PC-3 (cell line): ENCODE results near the gene PCDH9. TPM values are rescaled to one million over a fixed set of nuclear protein-coding genes. Genes with fewer than 3 reads are reported as not detected.

Experiments
- ATAC-seq: fragments of 200-7000 bp; cut with Tn5 transposase; 2 replicates; pipeline ENCODE4 v1.9.1; 2020; ENCODE audit warnings: mild to moderate bottlenecking, moderate library complexity
- BruUV-seq: library from RNA; stranded (reverse); fragments of 400-500 nt; replicated peaks from 2 replicates; lab custom pipeline; 2021; lab: Mats Ljungman, UMichigan
- CTCF ChIA-PET: fragments of 300-600 bp; sonication (Branson Sonifier 250); formaldehyde crosslinking; loops from one replicate; lab custom pipeline; 2022; ENCODE audit warnings: antibody characterized with exemption; lab: Charles Lee
- POLR2A ChIA-PET: fragments of 300-600 bp; sonication (Branson Sonifier 250); formaldehyde crosslinking; loops from one replicate; lab custom pipeline; 2022; ENCODE audit warnings: antibody characterized with exemption; ENCODE audit not compliant: unreplicated experiment; lab: Charles Lee
- DNase-seq: peaks from one replicate; pipeline ENCODE4 v3.0.0-alpha.2; 2015
- H2AFZ ChIP-seq: fragments of 300-600 bp; sonication (generic); 2 replicates; pipeline ENCODE4 v1.6.0; 2016; ENCODE audit warnings: antibody characterized with exemption, low read length
- H3F3A ChIP-seq: fragments of 300-600 bp; sonication (generic); one replicate; pipeline ENCODE4 v1.6.0; 2017; ENCODE audit warnings: antibody characterized with exemption, low read length, control low read depth, mild to moderate bottlenecking; ENCODE audit not compliant: unreplicated experiment
- H3K27ac ChIP-seq: fragments of 300-600 bp; sonication (generic); 2 replicates; pipeline ENCODE4 v1.5.1; 2016; ENCODE audit warnings: mild to moderate bottlenecking, low read length
- H3K27me3 ChIP-seq: fragments of 300-600 bp; sonication (generic); 2 replicates; pipeline ENCODE4 v1.6.1; 2016; ENCODE audit warnings: low read length, mixed read lengths
- H3K36me3 ChIP-seq: fragments of 300-600 bp; sonication (generic); 2 replicates; pipeline ENCODE4 v1.6.1; 2016; ENCODE audit warnings: low read depth, mixed run types, low read length, mixed read lengths
- H3K4me1 ChIP-seq: fragments of 300-600 bp; sonication (generic); 2 replicates; pipeline ENCODE4 v1.5.1; 2016; ENCODE audit warnings: low read length; ENCODE audit not compliant: insufficient read depth
- H3K4me2 ChIP-seq: fragments of 300-600 bp; sonication (generic); 2 replicates; pipeline ENCODE4 v1.6.0; 2016; ENCODE audit warnings: low read length
- H3K4me3 ChIP-seq: fragments of 300-600 bp; sonication (generic); 2 replicates; pipeline ENCODE4 v1.5.1; 2016; ENCODE audit warnings: mild to moderate bottlenecking, low read length, mixed read lengths
- H3K79me2 ChIP-seq: fragments of 300-600 bp; sonication (generic); 2 replicates; pipeline ENCODE4 v1.6.1; 2017; ENCODE audit warnings: low read length, mixed read lengths
- H3K9ac ChIP-seq: fragments of 300-600 bp; sonication (generic); 2 replicates; pipeline ENCODE4 v1.6.0; 2016; ENCODE audit warnings: mild to moderate bottlenecking, low read length
- H3K9me2 ChIP-seq: fragments of 300-600 bp; sonication (generic); replicated peaks from 2 replicates; pipeline ENCODE4 v1.6.1; 2016; ENCODE audit warnings: mixed run types, low read length, mixed read lengths
- H3K9me3 ChIP-seq: fragments of 300-600 bp; sonication (generic); 2 replicates; pipeline ENCODE4 v1.6.1; 2016; ENCODE audit warnings: low read length, mixed read lengths
- H4K20me1 ChIP-seq: fragments of 300-600 bp; sonication (generic); 2 replicates; pipeline ENCODE4 v1.6.1; 2016; ENCODE audit warnings: low read length, mixed read lengths
- EZH2 ChIP-seq: fragments of 300-600 bp; sonication (generic); IDR thresholded peaks from one replicate; pipeline ENCODE4 v1.6.1; 2017; ENCODE audit warnings: antibody characterized with exemption, mild to moderate bottlenecking, low read length; ENCODE audit not compliant: unreplicated experiment
- EZH2phosphoT487 ChIP-seq: fragments of 300-600 bp; sonication (generic); IDR thresholded peaks from 2 replicates; pipeline ENCODE4 v1.6.1; 2018; ENCODE audit warnings: mild to moderate bottlenecking, antibody characterized with exemption, low read length, borderline replicate concordance
- intact Hi-C: fragments of 100-400 bp; cut with micrococcal nuclease; formaldehyde crosslinking; loops from 2 replicates; pipeline ENCODE4 v1.9.0; 2023
- total RNA-seq: library from RNA; depleted of rRNA; stranded (reverse); fragments of >200 nt; gene quantifications from 2 replicates; pipeline ENCODE4 v1.2.3, GENCODE V29; 2014
- TF ChIP-seq, protein P1 (sequence below): fragments of 300-600 bp; sonication (generic); conservative IDR thresholded peaks from 2 replicates; pipeline ENCODE4 v1.5.1; 2017; ENCODE audit warnings: antibody characterized with exemption, low read depth, mild to moderate bottlenecking, low read length

PCDH9 gene
- total RNA-seq, 1 experiment from 2014 or later: 0.98 TPM

DNA sequence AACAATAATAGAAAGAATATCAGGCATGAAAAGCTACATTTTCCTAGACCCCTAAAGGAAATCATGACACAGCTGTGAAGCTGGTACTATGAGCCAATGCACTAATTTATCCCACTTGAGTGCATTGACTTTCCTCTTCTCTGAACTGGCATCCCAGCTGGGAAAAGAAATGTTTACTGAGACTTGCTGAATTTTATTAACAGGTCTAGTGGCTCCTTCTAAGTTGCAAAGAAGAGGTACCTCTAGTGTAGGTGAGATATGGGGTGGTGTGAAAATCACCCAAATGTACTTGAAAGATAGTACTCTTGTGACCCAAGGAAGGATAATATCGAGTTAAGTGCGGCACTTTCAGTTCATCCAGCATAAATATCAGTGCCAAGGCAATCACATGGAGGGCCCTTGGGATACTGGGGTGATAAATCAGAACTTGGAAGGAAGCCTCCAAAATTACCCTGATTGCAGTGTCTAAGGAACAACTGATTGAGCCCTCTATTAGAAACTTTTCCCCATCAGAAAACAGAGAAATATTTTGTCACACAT, 369.2 kb downstream of the PCDH9 start:
- H3K9ac ChIP-seq: no peak overlapping the region
- no peak overlapping the region for H3K4me2 ChIP-seq
- H3F3A ChIP-seq: no peaks in the 10 kb centered on the region
- no peaks in the 10 kb centered on the region for H3K9me3 ChIP-seq
- TF ChIP-seq EZH2phosphoT487 (no peak), EZH2 (no peak)
- TF ChIP-seq, protein P1, sequence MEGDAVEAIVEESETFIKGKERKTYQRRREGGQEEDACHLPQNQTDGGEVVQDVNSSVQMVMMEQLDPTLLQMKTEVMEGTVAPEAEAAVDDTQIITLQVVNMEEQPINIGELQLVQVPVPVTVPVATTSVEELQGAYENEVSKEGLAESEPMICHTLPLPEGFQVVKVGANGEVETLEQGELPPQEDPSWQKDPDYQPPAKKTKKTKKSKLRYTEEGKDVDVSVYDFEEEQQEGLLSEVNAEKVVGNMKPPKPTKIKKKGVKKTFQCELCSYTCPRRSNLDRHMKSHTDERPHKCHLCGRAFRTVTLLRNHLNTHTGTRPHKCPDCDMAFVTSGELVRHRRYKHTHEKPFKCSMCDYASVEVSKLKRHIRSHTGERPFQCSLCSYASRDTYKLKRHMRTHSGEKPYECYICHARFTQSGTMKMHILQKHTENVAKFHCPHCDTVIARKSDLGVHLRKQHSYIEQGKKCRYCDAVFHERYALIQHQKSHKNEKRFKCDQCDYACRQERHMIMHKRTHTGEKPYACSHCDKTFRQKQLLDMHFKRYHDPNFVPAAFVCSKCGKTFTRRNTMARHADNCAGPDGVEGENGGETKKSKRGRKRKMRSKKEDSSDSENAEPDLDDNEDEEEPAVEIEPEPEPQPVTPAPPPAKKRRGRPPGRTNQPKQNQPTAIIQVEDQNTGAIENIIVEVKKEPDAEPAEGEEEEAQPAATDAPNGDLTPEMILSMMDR: no peak
- no peaks in the 10 kb centered on the region for H3K27me3 ChIP-seq
- intact Hi-C loops: no loop called here
- ChIA-PET POLR2A (no interaction called here), CTCF (no interaction called here)
- no peak overlapping the region for H3K27ac ChIP-seq
- H3K9me2 ChIP-seq: no peaks in the 10 kb centered on the region
- H4K20me1 ChIP-seq: no peaks in the 10 kb centered on the region
- H3K79me2 ChIP-seq: no peaks in the 10 kb centered on the region
- no TSS peak for BruUV-seq
- no peak for DNase-seq
- H3K4me3 ChIP-seq: no peak overlapping the region
- ATAC-seq: no peak
- no peaks in the 10 kb centered on the region for H3K4me1 ChIP-seq
- H2AFZ ChIP-seq: no peak overlapping the region
- no peaks in the 10 kb centered on the region for H3K36me3 ChIP-seq

DNA sequence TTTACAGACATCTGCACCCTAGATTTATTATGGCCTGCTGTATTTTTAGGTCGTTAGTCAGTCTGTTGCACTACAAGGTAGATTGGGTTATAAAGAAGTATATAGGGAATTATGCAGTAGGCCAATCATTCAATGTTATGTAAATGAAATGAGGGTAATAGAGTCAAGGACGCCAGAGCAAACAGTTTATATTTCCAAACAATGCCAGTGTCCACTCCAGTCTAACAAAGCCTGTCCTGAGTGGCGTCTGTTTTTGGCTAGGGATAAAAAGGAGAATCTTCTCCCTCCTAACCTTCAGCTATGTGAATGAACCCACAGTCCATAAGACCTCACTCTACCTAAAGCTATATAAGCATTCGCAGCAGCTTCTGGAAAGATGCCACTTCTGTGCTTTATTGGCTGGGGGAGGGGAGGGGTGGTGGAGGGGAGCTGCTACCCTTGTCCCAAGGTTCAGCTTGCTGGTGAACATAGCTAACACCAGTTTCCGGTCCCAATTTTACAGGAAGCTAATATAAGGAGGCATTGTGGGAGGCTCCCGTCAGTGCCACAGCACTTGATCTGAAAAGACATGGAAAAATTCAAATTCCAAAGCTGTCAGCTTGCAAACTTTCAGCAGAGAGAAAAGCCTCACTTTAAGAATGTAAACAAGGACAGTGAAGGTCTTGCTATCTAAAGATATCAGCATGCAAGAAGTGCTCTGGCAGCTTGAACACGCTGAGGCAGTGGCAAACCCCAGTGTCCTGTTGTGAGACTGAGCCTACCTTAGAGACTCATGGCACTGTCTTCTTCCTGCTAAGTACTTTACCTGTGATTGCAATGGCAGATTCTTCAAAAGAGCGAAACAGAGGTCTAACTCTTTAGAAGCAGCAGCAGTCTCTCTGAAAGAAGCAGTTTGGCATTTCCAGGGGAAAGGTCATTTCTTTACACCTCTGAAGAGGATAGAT, 369.9 kb downstream of the PCDH9 start:
- intact Hi-C loops: no loop called here
- Histone ChIP-seq H3K36me3 (no peaks in the 10 kb centered on the region), H3K4me1 (no peaks in the 10 kb centered on the region), H3K9me2 (no peaks in the 10 kb centered on the region), H3K27me3 (no peaks in the 10 kb centered on the region), H3K4me3 (no peak overlapping the region), H3K27ac (no peak overlapping the region), H3K9ac (no peak overlapping the region), H3F3A (no peaks in the 10 kb centered on the region), H3K4me2 (no peak overlapping the region), H2AFZ (no peak overlapping the region), H3K79me2 (no peaks in the 10 kb centered on the region), H3K9me3 (no peaks in the 10 kb centered on the region), H4K20me1 (no peaks in the 10 kb centered on the region)
- ChIA-PET CTCF (no interaction called here), POLR2A (no interaction called here)
- BruUV-seq: no TSS peak
- ATAC-seq (no peak), DNase-seq (no peak)
- TF ChIP-seq EZH2phosphoT487 (no peak), EZH2 (no peak)

DNA sequence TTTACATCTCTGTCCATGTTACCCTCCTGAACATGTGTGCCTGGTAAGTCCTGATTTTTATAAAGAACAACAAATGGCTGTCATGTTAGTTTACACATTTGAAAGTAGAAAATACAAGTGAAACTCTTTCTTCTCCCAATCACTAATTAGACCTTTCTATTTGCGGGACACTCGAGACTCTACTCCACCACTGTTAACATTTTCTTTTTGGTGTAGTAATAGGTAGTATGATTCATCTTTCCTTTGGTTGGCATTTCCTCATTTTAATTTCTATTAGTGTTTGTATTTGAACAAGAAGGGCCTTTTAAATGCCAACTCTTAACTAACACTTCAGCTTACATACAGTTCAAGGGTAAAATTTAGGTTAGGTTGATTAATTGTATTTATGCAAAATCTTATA, 371.1 kb downstream of the PCDH9 start:
- no peaks in the 10 kb centered on the region for H3K27me3 ChIP-seq
- POLR2A ChIA-PET: no interaction called here
- no peaks in the 10 kb centered on the region for H3K9me2 ChIP-seq
- no peaks in the 10 kb centered on the region for H3K79me2 ChIP-seq
- no peak overlapping the region for H3K4me3 ChIP-seq
- no peaks in the 10 kb centered on the region for H3K36me3 ChIP-seq
- H3K9me3 ChIP-seq: no peaks in the 10 kb centered on the region
- intact Hi-C loops: no loop called here
- no peak for DNase-seq
- CTCF ChIA-PET: no interaction called here
- no peaks in the 10 kb centered on the region for H3F3A ChIP-seq
- H4K20me1 ChIP-seq: no peaks in the 10 kb centered on the region
- BruUV-seq: no TSS peak
- H3K9ac ChIP-seq: no peak overlapping the region
- H3K4me2 ChIP-seq: no peak overlapping the region
- TF ChIP-seq, protein P1: no peak
- TF ChIP-seq EZH2: no peak
- no peak for TF ChIP-seq EZH2phosphoT487
- H2AFZ ChIP-seq: no peak overlapping the region
- no peak overlapping the region for H3K27ac ChIP-seq
- H3K4me1 ChIP-seq: no peaks in the 10 kb centered on the region
- ATAC-seq: no peak; the same call in 1 of the 2 replicates
